SK-N-MC (cell line): ENCODE measurements around the gene TSEN2.
"Not testable (repeated sequence)": the region's sequence is repeated elsewhere in the genome, so short reads cannot be mapped to it uniquely, and the experiment has no call there.

ENCODE experiments used
- DNase-seq: peaks from one replicate; pipeline ENCODE4 v3.0.0-alpha.2; 2011; ENCODE audit warnings: low read depth, low spot score
- H3K27ac ChIP-seq: fragments of 200-600 bp; sonication (generic); 2 replicates; pipeline ENCODE4 v1.5.1; 2016; ENCODE audit warnings: mixed run types
- H3K36me3 ChIP-seq: fragments of 200-600 bp; sonication (generic); 2 replicates; pipeline ENCODE4 v1.6.1; 2017; ENCODE audit warnings: antibody characterized with exemption, low read length, mixed read lengths; ENCODE audit not compliant: insufficient read depth
- H3K4me3 ChIP-seq: fragments of 200-600 bp; sonication (generic); 2 replicates; pipeline ENCODE4 v1.5.1; 2016
- H3K9ac ChIP-seq: fragments of 200-600 bp; sonication (generic); 2 replicates; pipeline ENCODE4 v1.8.0; 2017; ENCODE audit warnings: mixed run types, mixed read lengths; ENCODE audit not compliant: insufficient read length
- H3K9me3 ChIP-seq: fragments of 200-600 bp; sonication (generic); 2 replicates; pipeline ENCODE4 v1.6.1; 2017; ENCODE audit warnings: low read depth, mild to moderate bottlenecking, antibody characterized with exemption, low read length, moderate library complexity, mixed read lengths
- EZH2 ChIP-seq: fragments of 200-600 bp; sonication (generic); IDR thresholded peaks from one replicate; pipeline ENCODE4 v1.6.1; 2017; ENCODE audit warnings: antibody characterized with exemption
- FOXP2 ChIP-seq: optimal IDR thresholded peaks from 2 replicates; pipeline ENCODE3; 2011; ENCODE audit warnings: mild to moderate bottlenecking, moderate library complexity; ENCODE audit not compliant: insufficient read depth; ENCODE audit errors: extremely low read length, control extremely low read depth
- POLR2AphosphoS5 ChIP-seq: IDR thresholded peaks from 2 replicates; pipeline ENCODE4 v1.6.1; 2012; ENCODE audit warnings: mild to moderate bottlenecking, low read depth, low read length, borderline replicate concordance

Gene TSEN2

GRCh38 chr3:12449889-12450682, 34.2 kb upstream of the TSEN2 start:
- H3K4me3 ChIP-seq, result no peak overlapping the region
- no peak overlapping the region for H3K27ac ChIP-seq
- no peaks in the 10 kb centered on the region for H3K9me3 ChIP-seq
- no peaks in the 10 kb centered on the region for H3K36me3 ChIP-seq
- TF ChIP-seq POLR2AphosphoS5 (no peak), FOXP2 (no peak), EZH2 (no peak)
- H3K9ac ChIP-seq, result no peak overlapping the region
- DNase-seq, result no peak

GRCh38 chr3:12451481-12451880, 32.8 kb upstream of the TSEN2 start:
- TF ChIP-seq EZH2 (no peak), FOXP2 (no peak), POLR2AphosphoS5 (no peak)
- Histone ChIP-seq H3K27ac (no peak overlapping the region), H3K9me3 (no peaks in the 10 kb centered on the region), H3K36me3 (no peaks in the 10 kb centered on the region), H3K9ac (no peak overlapping the region), H3K4me3 (no peak overlapping the region)
- DNase-seq, result no peak

GRCh38 chr3:12451960-12452359, 32.3 kb upstream of the TSEN2 start:
- Histone ChIP-seq H3K4me3 (no peak overlapping the region), H3K36me3 (no peaks in the 10 kb centered on the region), H3K27ac (no peak overlapping the region), H3K9me3 (no peaks in the 10 kb centered on the region), H3K9ac (no peak overlapping the region)
- no peak for TF ChIP-seq POLR2AphosphoS5
- TF ChIP-seq FOXP2, result no peak
- no peak for TF ChIP-seq EZH2
- no peak for DNase-seq

GRCh38 chr3:12452361-12453330, 31.6 kb upstream of the TSEN2 start:
- Histone ChIP-seq H3K27ac (no peak overlapping the region), H3K36me3 (no peaks in the 10 kb centered on the region), H3K9me3 (no peaks in the 10 kb centered on the region), H3K9ac (no peak overlapping the region), H3K4me3 (no peak overlapping the region)
- DNase-seq, result no peak
- TF ChIP-seq POLR2AphosphoS5 (no peak), FOXP2 (no peak), EZH2 (no peak)

DNA sequence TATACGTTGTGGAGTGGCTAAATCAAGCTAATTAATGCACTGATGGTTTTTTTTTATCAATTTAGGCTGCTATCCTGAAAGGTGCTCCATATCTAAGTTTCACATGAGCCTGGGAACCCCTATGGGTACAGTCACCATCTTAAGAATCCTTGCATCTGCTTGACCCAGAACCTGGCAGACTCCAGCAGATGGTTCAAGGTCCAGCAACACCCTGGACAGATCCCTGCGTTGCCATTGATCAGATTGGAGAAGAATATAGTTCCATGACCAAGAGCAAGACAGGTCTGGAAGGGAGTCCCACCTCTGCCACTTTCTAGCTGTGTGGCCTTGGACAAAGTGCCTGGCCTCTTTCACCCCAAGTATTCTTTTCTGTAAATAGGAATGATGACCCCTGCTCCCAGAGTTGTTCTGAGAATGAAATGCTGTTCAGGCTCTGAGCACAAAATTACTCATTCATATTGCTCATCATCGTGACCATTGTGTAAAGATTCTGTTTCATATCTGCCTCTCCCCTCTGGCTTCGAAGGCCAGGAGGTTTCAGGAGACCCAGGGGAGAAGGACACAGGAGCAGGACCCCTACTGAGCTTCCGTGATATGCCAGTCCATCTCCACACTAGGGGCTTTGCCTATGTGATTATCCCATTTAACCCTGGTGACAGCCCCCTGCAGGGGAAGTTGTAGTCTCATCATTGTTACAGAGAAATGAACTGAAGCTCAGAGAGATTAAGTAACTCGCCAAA, 30.0 kb upstream of the TSEN2 start:
- Histone ChIP-seq H3K27ac (no peak overlapping the region), H3K9me3 (no peaks in the 10 kb centered on the region), H3K36me3 (no peaks in the 10 kb centered on the region), H3K4me3 (no peak overlapping the region), H3K9ac (no peak overlapping the region)
- TF ChIP-seq FOXP2 (no peak), EZH2 (no peak), POLR2AphosphoS5 (no peak)
- DNase-seq, result no peak

DNA sequence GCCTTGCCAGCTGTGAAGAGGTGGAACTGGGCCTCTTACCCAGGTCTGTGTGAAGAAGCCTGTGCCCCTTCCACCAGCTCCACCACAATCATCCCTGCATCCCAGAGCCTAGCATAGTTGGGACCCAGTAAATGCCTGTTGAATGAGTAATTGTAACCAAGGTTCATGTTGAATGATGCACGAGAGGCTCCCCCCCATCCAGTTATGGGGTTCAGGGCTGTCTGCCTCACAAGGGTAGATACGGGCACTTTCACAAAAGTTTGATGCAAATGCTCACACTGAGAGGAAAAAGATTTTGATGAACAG, 29.5 kb upstream of the TSEN2 start:
- Histone ChIP-seq H3K9me3 (no peaks in the 10 kb centered on the region), H3K36me3 (no peaks in the 10 kb centered on the region), H3K9ac (no peak overlapping the region), H3K4me3 (no peak overlapping the region), H3K27ac (no peak overlapping the region)
- DNase-seq, result no peak
- TF ChIP-seq FOXP2, result no peak
- no peak for TF ChIP-seq EZH2
- TF ChIP-seq POLR2AphosphoS5, result no peak

- Histone ChIP-seq H3K9me3 (no peaks in the 10 kb centered on the region), H3K9ac (no peak overlapping the region), H3K27ac (no peak overlapping the region), H3K36me3 (no peaks in the 10 kb centered on the region), H3K4me3 (no peak overlapping the region)
- no peak for TF ChIP-seq FOXP2
- TF ChIP-seq EZH2, result no peak
- no peak for TF ChIP-seq POLR2AphosphoS5
- no peak for DNase-seq
Observed at GRCh38 chr3:12455740-12456139, 28.5 kb upstream of the TSEN2 start.

- DNase-seq, result no peak
- H3K4me3 ChIP-seq, result no peak overlapping the region
- TF ChIP-seq EZH2 (no peak), FOXP2 (no peak), POLR2AphosphoS5 (no peak)
- no peak overlapping the region for H3K27ac ChIP-seq
- H3K9ac ChIP-seq, result no peak overlapping the region
- no peaks in the 10 kb centered on the region for H3K36me3 ChIP-seq
- H3K9me3 ChIP-seq, result no peaks in the 10 kb centered on the region
Observed at GRCh38 chr3:12456441-12456840, 27.8 kb upstream of the TSEN2 start.

- H3K9ac ChIP-seq, DNase-seq, H3K27ac ChIP-seq, H3K36me3 ChIP-seq, H3K9me3 ChIP-seq, H3K4me3 ChIP-seq: not testable (repeated sequence)
Observed at GRCh38 chr3:12457380-12457779, 26.9 kb upstream of the TSEN2 start.
